HUES48 (cell line): Measurements from ENCODE around the gene DBN1.
A peak's percentile ranks its signal among the peaks of the same experiment; 100 is the strongest.

Experiments used
- H3K27ac ChIP-seq: one replicate; pipeline ENCODE4 v1.7.0; 2013; ENCODE audit warnings: low read depth, low read length, inconsistent platforms
- H3K27me3 ChIP-seq: 2 replicates; pipeline ENCODE4 v1.6.1; 2013; ENCODE audit warnings: mild to moderate bottlenecking, low read length; ENCODE audit not compliant: control insufficient read depth, insufficient read depth
- H3K36me3 ChIP-seq: 2 replicates; pipeline ENCODE4 v1.6.1; 2013; ENCODE audit warnings: low read length; ENCODE audit not compliant: control insufficient read depth, insufficient read depth
- H3K4me1 ChIP-seq: 2 replicates; pipeline ENCODE4 v1.6.1; 2013; ENCODE audit warnings: mild to moderate bottlenecking, low read length; ENCODE audit not compliant: control insufficient read depth, insufficient read depth
- H3K4me3 ChIP-seq: 2 replicates; pipeline ENCODE4 v1.5.1; 2013; ENCODE audit warnings: mild to moderate bottlenecking, low read depth, low read length
- H3K9ac ChIP-seq: 2 replicates; pipeline ENCODE4 v1.6.1; 2013; ENCODE audit warnings: mild to moderate bottlenecking, low read depth, low read length, moderate library complexity
- H3K9me3 ChIP-seq: 2 replicates; pipeline ENCODE4 v1.6.1; 2013; ENCODE audit warnings: low read length; ENCODE audit not compliant: control insufficient read depth, insufficient read depth

DBN1 gene

GRCh38 chr5:177478711-177479646, 5.5 kb upstream of the DBN1 start:
- no peak overlapping the region for H3K9ac ChIP-seq
- no peak overlapping the region for H3K27ac ChIP-seq
- H3K36me3 ChIP-seq = peaks cover 20% of the 10 kb centered on the region

GRCh38 chr5:177477701-177478477, 4.5 kb upstream of the DBN1 start:
- H3K9ac ChIP-seq = no peak overlapping the region
- peak overlapping the region; percentile 28 for H3K27ac ChIP-seq
- peaks cover 11% of the 10 kb centered on the region; the same call in 1 of the 2 replicates for H3K36me3 ChIP-seq
- H3K27me3 ChIP-seq = no peaks in the 10 kb centered on the region
- H3K4me3 ChIP-seq = no peak overlapping the region
- H3K9me3 ChIP-seq = no peaks in the 10 kb centered on the region
- peaks cover 20% of the 10 kb centered on the region for H3K4me1 ChIP-seq

More at GRCh38 chr5:177478711-177479646, 5.5 kb upstream of the DBN1 start:
- Histone ChIP-seq H3K4me1 (peaks cover 18% of the 10 kb centered on the region), H3K4me3 (no peak overlapping the region), H3K9me3 (no peaks in the 10 kb centered on the region), H3K27me3 (no peaks in the 10 kb centered on the region)

- Histone ChIP-seq H3K27me3 (no peaks in the 10 kb centered on the region), H3K4me3 (no peak overlapping the region), H3K4me1 (peaks cover 25% of the 10 kb centered on the region), H3K9ac (no peak overlapping the region), H3K9me3 (no peaks in the 10 kb centered on the region), H3K36me3 (peaks cover 8% of the 10 kb centered on the region), H3K27ac (no peak overlapping the region)
Measured at GRCh38 chr5:177476531-177477233, 3.2 kb upstream of the DBN1 start.

- H3K36me3 ChIP-seq = peaks cover 15% of the 10 kb centered on the region
- no peak overlapping the region for H3K4me3 ChIP-seq
- H3K4me1 ChIP-seq = peaks cover 34% of the 10 kb centered on the region
- H3K9me3 ChIP-seq = no peaks in the 10 kb centered on the region
- H3K9ac ChIP-seq = no peak overlapping the region
- H3K27me3 ChIP-seq = no peaks in the 10 kb centered on the region
- H3K27ac ChIP-seq = no peak overlapping the region
Measured at GRCh38 chr5:177475563-177476427, 2.4 kb upstream of the DBN1 start.

GRCh38 chr5:177474846-177475562, 1.6 kb upstream of the DBN1 start:
- Histone ChIP-seq H3K4me3 (no peak overlapping the region), H3K27ac (no peak overlapping the region), H3K9me3 (no peaks in the 10 kb centered on the region), H3K36me3 (peaks cover 23% of the 10 kb centered on the region), H3K27me3 (no peaks in the 10 kb centered on the region), H3K9ac (no peak overlapping the region), H3K4me1 (peaks cover 42% of the 10 kb centered on the region)

- H3K27ac ChIP-seq = no peak overlapping the region
- peak overlapping the region; percentile 25; the same call in 1 of the 2 replicates for H3K9ac ChIP-seq
- no peaks in the 10 kb centered on the region for H3K9me3 ChIP-seq
- peak overlapping the region; percentile 45 for H3K4me3 ChIP-seq
- peaks cover 26% of the 10 kb centered on the region for H3K36me3 ChIP-seq
- H3K27me3 ChIP-seq = no peaks in the 10 kb centered on the region
- peaks cover 48% of the 10 kb centered on the region for H3K4me1 ChIP-seq
Measured at GRCh38 chr5:177474002-177474476, 605 bp upstream of the DBN1 start.

- peak overlapping the region; percentile 94 for H3K27ac ChIP-seq
- no peaks in the 10 kb centered on the region for H3K27me3 ChIP-seq
- H3K4me3 ChIP-seq = peak overlapping the region; percentile 96
- H3K9me3 ChIP-seq = no peaks in the 10 kb centered on the region
- peaks cover 48% of the 10 kb centered on the region for H3K4me1 ChIP-seq
- H3K36me3 ChIP-seq = peaks cover 38% of the 10 kb centered on the region
- peak overlapping the region; percentile 96 for H3K9ac ChIP-seq
Measured at GRCh38 chr5:177472460-177473442, 683 bp downstream of the DBN1 start.

- Histone ChIP-seq H3K9ac (peak overlapping the region; percentile 96), H3K4me3 (peak overlapping the region; percentile 96), H3K27ac (peak overlapping the region; percentile 94)
Measured at GRCh38 chr5:177471610-177472356, 1.7 kb downstream of the DBN1 start.

More at GRCh38 chr5:177471610-177472356, 1.7 kb downstream of the DBN1 start:
- Histone ChIP-seq H3K4me1 (peaks cover 47% of the 10 kb centered on the region), H3K9me3 (no peaks in the 10 kb centered on the region), H3K27me3 (no peaks in the 10 kb centered on the region), H3K36me3 (peaks cover 48% of the 10 kb centered on the region)
